Caki2 (cell line): ENCODE measurements around the gene IL17REL. TPM values are rescaled to one million over a fixed set of nuclear protein-coding genes. Genes with fewer than 3 reads are reported as not detected.

Experiments
- total RNA-seq: library from RNA; depleted of rRNA; stranded (reverse); fragments of >200 nt; shearing (Covaris generic); gene quantifications from 2 replicates; pipeline ENCODE4 v1.2.3, GENCODE V29; 2014; ENCODE audit warnings: low replicate concordance; rRNA removed

Gene IL17REL
- total RNA-seq, 1 experiment from 2014 or later: not detected

Other genes starting within 250 kb of the IL17REL start
- 23.4 and 28.1 TPM in 2 replicates for gene BRD1, start 184.9 kb downstream of the IL17REL start, total RNA-seq
- 8.8 and 13.7 TPM in 2 replicates for gene ZBED4, start 158.9 kb downstream of the IL17REL start, total RNA-seq
- 39.1 and 45.1 TPM in 2 replicates for gene ALG12, start 94.3 kb downstream of the IL17REL start, total RNA-seq
- 44.7 and 60.4 TPM in 2 replicates for gene CRELD2, start 94.1 kb downstream of the IL17REL start, total RNA-seq
- gene PIM3, start 52.0 kb downstream of the IL17REL start, total RNA-seq: 138 and 142 TPM in 2 replicates
- not detected in 2 replicates for gene TTLL8, start 45.5 kb upstream of the IL17REL start, total RNA-seq
- not detected in 2 replicates for gene MLC1, start 72.7 kb upstream of the IL17REL start, total RNA-seq
- not detected in 2 replicates for gene MOV10L1, start 77.2 kb upstream of the IL17REL start, total RNA-seq
- 18.0 and 19.5 TPM in 2 replicates for gene PANX2, start 158.0 kb upstream of the IL17REL start, total RNA-seq
- 82.4 and 89.0 TPM in 2 replicates for gene TRABD, start 173.1 kb upstream of the IL17REL start, total RNA-seq
- gene SELENOO, start 188.2 kb upstream of the IL17REL start, total RNA-seq: 54.0 and 61.6 TPM in 2 replicates
- 18.0 and 34.5 TPM in 2 replicates for gene TUBGCP6, start 232.3 kb upstream of the IL17REL start, total RNA-seq
- gene HDAC10, start 238.5 kb upstream of the IL17REL start, total RNA-seq: 18.9 and 34.0 TPM in 2 replicates
- gene MAPK12, start 248.9 kb upstream of the IL17REL start, total RNA-seq: 142 and 149 TPM in 2 replicates